GM04503 (cell line): ENCODE data around the gene TNFRSF1A.

Source experiments
- DNase-seq: peaks from one replicate; pipeline ENCODE4 v3.0.0-alpha.2; 2012; ENCODE audit warnings: low read depth

Gene TNFRSF1A

GRCh38 chr12:6374028-6374785 is 32.3 kb upstream of the TNFRSF1A start:
- no peak for DNase-seq

- DNase-seq: no peak
These were observed 31.3 kb upstream of the TNFRSF1A start for GRCh38 chr12:6373022-6373787.

GRCh38 chr12:6372403-6373003 is 30.6 kb upstream of the TNFRSF1A start:
- DNase-seq: peak; percentile 71

DNA sequence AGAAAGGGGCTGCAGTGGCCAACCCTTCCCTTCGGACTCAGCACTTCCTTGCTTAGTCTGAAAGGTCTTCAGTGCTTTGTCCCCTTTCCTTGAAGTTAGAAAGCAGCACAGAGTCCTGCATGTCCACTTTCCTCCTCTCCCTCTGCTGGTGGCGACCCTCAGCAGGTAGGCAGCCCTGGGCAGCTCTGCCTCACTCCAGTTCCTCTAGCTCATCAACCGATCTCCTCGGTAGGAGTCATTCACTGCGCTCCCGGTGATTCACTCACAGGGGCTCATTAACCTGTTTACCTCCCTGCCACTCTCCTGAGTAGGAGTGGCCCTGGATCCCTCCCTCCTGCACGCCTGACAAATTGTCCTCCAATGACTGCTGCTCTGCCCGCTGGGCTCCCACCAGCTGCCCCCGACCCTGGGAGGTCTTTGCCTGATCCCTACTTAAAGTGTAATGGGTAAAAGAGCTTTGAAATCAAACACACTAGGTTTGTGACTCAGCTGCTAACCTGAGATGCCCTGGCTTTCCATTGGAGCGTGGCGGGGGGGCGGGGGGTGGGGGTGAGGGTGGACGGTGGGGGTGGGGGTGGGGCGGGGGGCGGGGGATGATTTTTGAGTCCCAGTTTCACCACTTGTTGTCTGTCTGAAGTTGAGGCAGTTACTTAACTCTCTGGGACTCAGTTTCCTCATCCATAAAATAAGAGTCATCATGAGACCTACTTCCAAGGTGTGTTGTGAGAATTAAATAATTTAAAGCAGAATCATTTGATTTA is 29.3 kb upstream of the TNFRSF1A start:
- DNase-seq: no peak

DNA sequence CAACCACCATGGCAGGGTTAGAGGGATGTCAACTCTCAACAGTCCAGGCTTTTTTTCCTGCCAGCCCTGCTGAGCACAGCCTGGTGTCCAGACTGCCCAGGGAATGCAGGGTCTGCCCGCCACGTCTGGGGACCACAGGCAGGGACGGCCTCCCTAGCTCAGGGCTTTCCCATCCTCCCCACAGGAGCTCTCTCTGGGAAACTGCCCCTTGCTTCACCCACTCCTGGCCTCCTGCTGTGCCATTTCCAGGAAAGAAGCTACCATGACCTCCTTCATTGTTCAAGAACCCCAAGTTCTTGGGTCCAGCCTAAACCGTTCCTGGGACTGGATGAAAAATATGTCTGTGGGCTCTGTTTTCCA is 28.7 kb upstream of the TNFRSF1A start:
- DNase-seq: no peak

GRCh38 chr12:6369916-6370575 is 28.2 kb upstream of the TNFRSF1A start:
- DNase-seq: no peak

GRCh38 chr12:6368906-6369525 is 27.1 kb upstream of the TNFRSF1A start:
- DNase-seq: no peak

DNA sequence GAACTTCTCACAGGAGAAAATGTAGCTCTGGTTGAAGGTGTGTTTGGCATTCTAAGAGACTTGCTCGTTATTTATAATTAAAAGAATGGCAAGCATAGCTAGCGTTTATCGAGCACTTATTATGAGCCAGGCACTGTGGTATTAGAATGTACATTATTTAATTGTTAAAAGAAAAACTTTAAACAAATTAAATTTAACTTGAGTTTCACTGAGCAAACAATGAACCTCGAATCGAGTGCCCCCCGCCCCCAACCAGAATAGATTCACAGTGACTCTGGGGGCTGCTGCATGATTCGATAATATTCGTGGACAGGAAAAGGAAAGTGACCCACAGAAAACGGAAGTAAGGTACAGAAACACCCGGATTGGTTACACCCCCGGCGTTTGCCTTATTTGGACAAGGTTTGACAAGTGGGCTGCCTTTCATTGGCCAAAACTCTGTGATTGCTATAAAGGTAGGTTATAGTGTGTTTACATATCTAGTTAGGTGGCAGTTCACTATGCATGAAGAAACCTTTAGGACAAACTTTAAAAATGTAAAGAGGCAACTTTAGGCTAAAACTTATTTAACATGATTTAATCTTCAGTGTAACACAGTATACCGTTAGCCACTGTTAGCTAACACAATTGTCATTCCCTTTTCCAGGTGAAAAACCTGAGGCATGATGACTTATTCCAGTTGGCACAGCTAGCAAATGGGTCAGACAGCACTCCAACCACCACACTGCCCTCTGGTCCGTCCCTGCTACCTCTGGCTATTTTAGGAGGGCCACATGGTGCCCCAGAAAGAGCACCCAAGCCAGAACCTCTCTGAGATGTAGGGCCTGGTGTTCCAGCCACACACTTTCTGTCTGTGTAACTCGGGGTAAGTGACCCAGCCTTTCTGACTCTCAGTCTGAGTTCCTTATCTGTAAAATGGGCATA is 26.4 kb upstream of the TNFRSF1A start:
- no peak for DNase-seq

DNA sequence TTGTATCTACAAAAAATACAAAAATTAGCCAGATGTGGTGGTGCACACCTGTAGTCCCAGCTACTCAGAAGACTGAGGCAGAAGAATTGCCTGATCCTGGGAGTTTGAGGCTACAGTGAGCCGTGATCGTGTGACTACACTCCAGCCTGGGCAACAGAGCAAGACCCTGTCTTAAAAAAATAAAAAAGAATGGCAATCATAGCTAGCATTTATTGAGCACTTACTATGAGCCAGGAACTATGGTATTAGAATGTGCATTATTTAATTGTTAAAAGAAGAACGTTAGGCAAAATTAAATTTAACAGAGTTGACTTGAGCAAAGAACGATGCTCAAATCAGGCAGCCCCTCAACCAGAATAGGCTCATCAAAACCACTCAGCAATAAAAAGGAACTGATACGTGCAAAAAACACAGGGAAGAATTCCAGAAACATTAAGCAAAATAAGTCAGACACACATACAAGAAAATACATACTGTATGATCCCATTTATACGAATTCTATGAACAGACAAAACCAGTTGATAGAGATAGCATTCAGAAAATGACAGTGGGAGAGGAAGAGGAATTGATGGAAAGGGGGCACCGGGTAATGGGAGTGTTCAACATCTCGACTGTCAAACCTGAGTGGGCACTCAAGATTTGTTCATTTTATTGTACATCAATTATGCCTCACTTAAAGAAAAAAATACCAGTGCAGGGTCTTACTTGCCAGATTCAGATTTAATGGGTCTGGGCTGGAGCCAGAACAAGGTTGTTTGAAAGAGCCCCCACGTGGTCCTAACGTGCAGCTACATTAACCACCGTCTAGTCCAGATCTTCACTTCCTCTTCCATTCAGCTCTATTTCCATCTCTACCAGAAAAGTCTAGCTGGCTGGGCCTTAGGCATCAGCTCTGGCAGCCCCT is 25.4 kb upstream of the TNFRSF1A start:
- DNase-seq: no peak

- no peak for DNase-seq
These were observed 22.1 kb upstream of the TNFRSF1A start for GRCh38 chr12:6364044-6364374.

DNA sequence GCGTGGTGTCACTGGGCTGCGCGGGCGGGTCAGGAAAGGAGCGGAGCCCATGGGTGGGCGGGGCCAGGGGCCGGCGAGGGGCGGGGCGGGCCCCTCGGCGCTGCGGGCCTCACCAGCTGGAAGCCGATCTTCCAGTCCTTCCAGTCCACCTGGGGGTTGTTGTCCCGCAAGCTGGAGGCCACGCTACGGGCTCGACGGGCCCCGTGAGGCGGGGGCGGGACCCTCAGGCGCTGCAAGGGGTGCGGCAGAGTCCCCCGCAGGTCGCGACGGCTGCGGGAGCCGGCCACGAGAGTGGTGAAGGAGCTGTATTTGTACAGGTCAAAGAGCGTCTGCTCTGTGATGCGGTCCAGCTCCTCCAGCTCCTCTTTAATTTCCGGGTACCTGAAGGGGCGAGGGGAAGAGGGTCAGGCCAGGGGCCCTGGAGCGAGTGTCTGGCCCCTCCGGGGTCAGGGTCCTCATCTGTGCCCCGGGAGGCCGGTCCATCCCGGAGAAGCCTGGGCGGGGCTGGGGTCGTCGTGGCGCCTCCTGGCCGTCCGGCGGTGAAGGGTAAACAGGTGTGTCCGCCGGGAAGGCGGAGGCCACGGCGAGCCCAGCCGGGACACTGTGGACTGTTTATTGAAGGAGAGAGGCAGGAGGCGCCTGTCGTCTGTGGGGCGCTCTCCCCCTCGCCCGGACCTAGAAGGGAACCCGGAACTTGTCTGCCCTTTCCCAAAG is 21.6 kb upstream of the TNFRSF1A start:
- DNase-seq: no peak

GRCh38 chr12:6363010-6363329 is 21.1 kb upstream of the TNFRSF1A start:
- no peak for DNase-seq

- DNase-seq: no peak
These were observed 20.5 kb upstream of the TNFRSF1A start for GRCh38 chr12:6362403-6362802.

DNA sequence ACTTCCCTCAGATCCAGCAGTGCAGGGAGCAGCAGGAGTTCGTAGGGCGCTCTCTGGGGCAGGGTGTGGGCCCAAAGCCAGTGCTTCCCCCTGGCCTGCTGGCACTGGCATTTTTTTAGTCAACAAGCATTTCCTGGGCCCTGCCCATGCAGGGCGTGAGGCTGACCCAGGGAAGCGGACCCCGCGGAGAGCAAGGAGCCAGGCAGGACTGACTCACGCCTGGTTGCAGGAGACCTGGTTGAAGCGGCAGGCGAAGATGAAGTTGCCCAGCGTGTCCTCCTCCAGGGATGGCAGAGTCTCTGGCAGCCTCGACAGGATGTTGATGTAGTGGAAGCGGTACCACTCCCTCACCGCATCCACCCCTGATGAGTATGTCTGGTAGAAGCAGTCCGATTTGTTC is 20.0 kb upstream of the TNFRSF1A start:
- DNase-seq: no peak

GRCh38 chr12:6360578-6361490 is 19.0 kb upstream of the TNFRSF1A start:
- DNase-seq: no peak

GRCh38 chr12:6360080-6360571 is 18.2 kb upstream of the TNFRSF1A start:
- DNase-seq: no peak

GRCh38 chr12:6358881-6359280 is 17.0 kb upstream of the TNFRSF1A start:
- no peak for DNase-seq

DNA sequence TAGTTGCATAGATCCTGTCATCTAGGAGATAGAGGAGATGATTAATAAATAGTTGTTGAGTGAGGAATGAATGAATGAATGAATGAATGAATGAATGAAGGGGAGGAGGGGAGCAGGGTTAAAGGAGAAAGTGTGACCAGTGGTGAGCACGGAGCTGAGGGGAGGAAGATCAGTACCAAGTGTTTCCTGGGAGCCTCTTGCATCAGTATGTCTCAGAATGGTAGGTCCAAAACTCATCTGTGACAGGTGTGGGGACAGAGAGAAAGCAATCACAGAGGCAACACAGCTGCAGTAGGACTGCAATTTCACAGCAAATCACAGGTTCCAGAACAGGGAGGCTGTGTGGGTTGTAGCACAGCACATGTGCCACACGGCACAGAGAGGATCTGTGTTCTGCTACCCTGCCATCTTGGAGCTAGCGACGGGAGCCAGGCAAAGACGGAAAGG is 14.5 kb upstream of the TNFRSF1A start:
- no peak for DNase-seq
